ENCODE data around the gene VSIG10L2. TPM values are rescaled to one million over a fixed set of nuclear protein-coding genes. Genes with fewer than 3 reads are reported as not detected.

Gene VSIG10L2
- total RNA-seq, 1 donor from 2014 or later: not detected

GRCh38 chr11:125944350-125945010 lies 1.4 kb upstream of the VSIG10L2 start:
- Mint-ChIP-seq H3K4me1 (ENCODE audit: low read depth) (peaks cover 5% of the 10 kb centered on the region), H3K27ac (no peak overlapping the region), H3K4me3 (ENCODE audit: low read depth) (no peak overlapping the region), H3K27me3 (ENCODE audit: low read depth) (no peaks in the 10 kb centered on the region), H3K9me3 (no peaks in the 10 kb centered on the region), H3K36me3 (ENCODE audit: low read depth) (no peaks in the 10 kb centered on the region)
- no peak for DNase-seq (ENCODE audit: low spot score)
- intact Hi-C loops (cut with micrococcal nuclease): no loop called here

- no peaks in the 10 kb centered on the region for H3K27me3 Mint-ChIP-seq (ENCODE audit: low read depth)
- H3K4me3 Mint-ChIP-seq (ENCODE audit: low read depth): no peak overlapping the region
- peaks cover 5% of the 10 kb centered on the region for H3K4me1 Mint-ChIP-seq (ENCODE audit: low read depth)
- H3K9me3 Mint-ChIP-seq: no peaks in the 10 kb centered on the region
- intact Hi-C loops (cut with micrococcal nuclease): no loop called here
- H3K27ac Mint-ChIP-seq: no peak overlapping the region
- DNase-seq (ENCODE audit: low spot score): no peak
- no peaks in the 10 kb centered on the region for H3K36me3 Mint-ChIP-seq (ENCODE audit: low read depth)
These were observed 640 bp upstream of the VSIG10L2 start for GRCh38 chr11:125945011-125945796.

GRCh38 chr11:125946712-125947418 lies 1.0 kb downstream of the VSIG10L2 start:
- intact Hi-C loops (cut with micrococcal nuclease): no loop called here
- no peak overlapping the region for H3K27ac Mint-ChIP-seq
- no peaks in the 10 kb centered on the region for H3K9me3 Mint-ChIP-seq
- H3K36me3 Mint-ChIP-seq (ENCODE audit: low read depth): no peaks in the 10 kb centered on the region
- no peaks in the 10 kb centered on the region for H3K27me3 Mint-ChIP-seq (ENCODE audit: low read depth)
- peaks cover 5% of the 10 kb centered on the region for H3K4me1 Mint-ChIP-seq (ENCODE audit: low read depth)
- no peak for DNase-seq (ENCODE audit: low spot score)
- H3K4me3 Mint-ChIP-seq (ENCODE audit: low read depth): no peak overlapping the region

GRCh38 chr11:125947419-125948277 lies 1.8 kb downstream of the VSIG10L2 start:
- no peak overlapping the region for H3K4me3 Mint-ChIP-seq (ENCODE audit: low read depth)
- H3K36me3 Mint-ChIP-seq (ENCODE audit: low read depth): no peaks in the 10 kb centered on the region
- intact Hi-C loops (cut with micrococcal nuclease): no loop called here
- H3K4me1 Mint-ChIP-seq (ENCODE audit: low read depth): no peaks in the 10 kb centered on the region
- no peaks in the 10 kb centered on the region for H3K27me3 Mint-ChIP-seq (ENCODE audit: low read depth)
- no peak overlapping the region for H3K27ac Mint-ChIP-seq
- no peaks in the 10 kb centered on the region for H3K9me3 Mint-ChIP-seq
- no peak for DNase-seq (ENCODE audit: low spot score)

- intact Hi-C loops (cut with micrococcal nuclease): no loop called here
- Mint-ChIP-seq H3K4me1 (ENCODE audit: low read depth) (no peaks in the 10 kb centered on the region), H3K9me3 (no peaks in the 10 kb centered on the region), H3K27ac (no peak overlapping the region), H3K4me3 (ENCODE audit: low read depth) (no peak overlapping the region), H3K36me3 (ENCODE audit: low read depth) (no peaks in the 10 kb centered on the region), H3K27me3 (ENCODE audit: low read depth) (no peaks in the 10 kb centered on the region)
- DNase-seq (ENCODE audit: low spot score): no peak
These were observed 2.6 kb downstream of the VSIG10L2 start for GRCh38 chr11:125948278-125949051.

GRCh38 chr11:125949271-125950177 lies 3.7 kb downstream of the VSIG10L2 start:
- H3K4me1 Mint-ChIP-seq (ENCODE audit: low read depth): no peaks in the 10 kb centered on the region
- no peak overlapping the region for H3K4me3 Mint-ChIP-seq (ENCODE audit: low read depth)
- H3K36me3 Mint-ChIP-seq (ENCODE audit: low read depth): no peaks in the 10 kb centered on the region
- no peaks in the 10 kb centered on the region for H3K27me3 Mint-ChIP-seq (ENCODE audit: low read depth)
- no peak for DNase-seq (ENCODE audit: low spot score)
- H3K27ac Mint-ChIP-seq: no peak overlapping the region
- H3K9me3 Mint-ChIP-seq: no peaks in the 10 kb centered on the region
- intact Hi-C loops (cut with micrococcal nuclease): no loop called here

GRCh38 chr11:125950178-125950490 lies 4.3 kb downstream of the VSIG10L2 start:
- Mint-ChIP-seq H3K27ac (no peak overlapping the region), H3K27me3 (ENCODE audit: low read depth) (no peaks in the 10 kb centered on the region), H3K4me1 (ENCODE audit: low read depth) (no peaks in the 10 kb centered on the region), H3K9me3 (no peaks in the 10 kb centered on the region), H3K36me3 (ENCODE audit: low read depth) (no peaks in the 10 kb centered on the region), H3K4me3 (ENCODE audit: low read depth) (no peak overlapping the region)
- DNase-seq (ENCODE audit: low spot score): no peak
- intact Hi-C loops (cut with micrococcal nuclease): no loop called here

GRCh38 chr11:125950696-125951651 lies 5.1 kb downstream of the VSIG10L2 start:
- no peak overlapping the region for H3K27ac Mint-ChIP-seq
- H3K9me3 Mint-ChIP-seq: no peaks in the 10 kb centered on the region
- no peaks in the 10 kb centered on the region for H3K36me3 Mint-ChIP-seq (ENCODE audit: low read depth)
- DNase-seq (ENCODE audit: low spot score): no peak
- no peaks in the 10 kb centered on the region for H3K4me1 Mint-ChIP-seq (ENCODE audit: low read depth)
- intact Hi-C loops (cut with micrococcal nuclease): no loop called here
- no peak overlapping the region for H3K4me3 Mint-ChIP-seq (ENCODE audit: low read depth)
- no peaks in the 10 kb centered on the region for H3K27me3 Mint-ChIP-seq (ENCODE audit: low read depth)

GRCh38 chr11:125951731-125952130 lies 5.9 kb downstream of the VSIG10L2 start:
- no peaks in the 10 kb centered on the region for H3K36me3 Mint-ChIP-seq (ENCODE audit: low read depth)
- H3K4me3 Mint-ChIP-seq (ENCODE audit: low read depth): no peak overlapping the region
- H3K27ac Mint-ChIP-seq: no peak overlapping the region
- intact Hi-C loops (cut with micrococcal nuclease): no loop called here
- no peaks in the 10 kb centered on the region for H3K27me3 Mint-ChIP-seq (ENCODE audit: low read depth)
- DNase-seq (ENCODE audit: low spot score): no peak
- no peaks in the 10 kb centered on the region for H3K4me1 Mint-ChIP-seq (ENCODE audit: low read depth)
- no peaks in the 10 kb centered on the region for H3K9me3 Mint-ChIP-seq

GRCh38 chr11:125952559-125952958 lies 6.7 kb downstream of the VSIG10L2 start:
- intact Hi-C loops (cut with micrococcal nuclease): no loop called here
- DNase-seq (ENCODE audit: low spot score): no peak
- no peaks in the 10 kb centered on the region for H3K36me3 Mint-ChIP-seq (ENCODE audit: low read depth)
- H3K4me3 Mint-ChIP-seq (ENCODE audit: low read depth): no peak overlapping the region
- peaks cover under 1% of the 10 kb centered on the region for H3K4me1 Mint-ChIP-seq (ENCODE audit: low read depth)
- no peak overlapping the region for H3K27ac Mint-ChIP-seq
- H3K27me3 Mint-ChIP-seq (ENCODE audit: low read depth): no peaks in the 10 kb centered on the region
- no peaks in the 10 kb centered on the region for H3K9me3 Mint-ChIP-seq

Data from activated T-helper 2 cell treated with anti-CD3 and anti-CD28 coated beads, Interferon-gamma antibody, Interleukin-2, Interleukin-4, amounts not matched to agents 10 μg/mL and 5 μg/mL and 100 μg/mL, durations not matched to agents 14 hours and 24 hours and 36 hours (primary cell).